Measurements from ENCODE around the gene CHIT1.

Gene CHIT1

GRCh38 chr1:203229471-203230135 is at the start of gene CHIT1:
Gene CHIT1, minus strand, starts transcription at chr1:203229673. Its CDS starts 37 bp downstream, at chr1:203229636.
- no peak within 1 kb of the TSS for H3K4me3 ChIP-seq (ENCODE audit: low read length)
- no peak for TF ChIP-seq ZNF274 (IDR thresholded peaks at IDR 0.05; ENCODE audit: low read depth, low read length)

GRCh38 chr1:203278885-203279406 is 49.5 kb upstream of the CHIT1 start:
- no peak for TF ChIP-seq ZNF274 (IDR thresholded peaks at IDR 0.05; ENCODE audit: low read depth, low read length)

GRCh38 chr1:203278082-203278884 is 48.8 kb upstream of the CHIT1 start:
- H3K4me3 ChIP-seq (ENCODE audit: low read length): no peak overlapping the region; the same call in 1 of the 2 replicates
- TF ChIP-seq ZNF274 (IDR thresholded peaks at IDR 0.05; ENCODE audit: low read depth, low read length): no peak

More at GRCh38 chr1:203278885-203279406, 49.5 kb upstream of the CHIT1 start:
- H3K4me3 ChIP-seq (ENCODE audit: low read length): no peak overlapping the region

- no peak overlapping the region for H3K4me3 ChIP-seq (ENCODE audit: low read length)
- TF ChIP-seq ZNF274 (IDR thresholded peaks at IDR 0.05; ENCODE audit: low read depth, low read length): no peak
Measured at GRCh38 chr1:203276916-203277545, 47.6 kb upstream of the CHIT1 start.

GRCh38 chr1:203276408-203276807 is 46.9 kb upstream of the CHIT1 start:
- TF ChIP-seq ZNF274 (IDR thresholded peaks at IDR 0.05; ENCODE audit: low read depth, low read length): no peak
- no peak overlapping the region for H3K4me3 ChIP-seq (ENCODE audit: low read length)

- no peak for TF ChIP-seq ZNF274 (IDR thresholded peaks at IDR 0.05; ENCODE audit: low read depth, low read length)
- H3K4me3 ChIP-seq (ENCODE audit: low read length): no peak overlapping the region
Measured at GRCh38 chr1:203275656-203276272, 46.3 kb upstream of the CHIT1 start.

GRCh38 chr1:203274603-203275381 is 45.3 kb upstream of the CHIT1 start:
- H3K4me3 ChIP-seq (ENCODE audit: low read length): no peak overlapping the region
- no peak for TF ChIP-seq ZNF274 (IDR thresholded peaks at IDR 0.05; ENCODE audit: low read depth, low read length)

- TF ChIP-seq ZNF274 (IDR thresholded peaks at IDR 0.05; ENCODE audit: low read depth, low read length): no peak
- H3K4me3 ChIP-seq (ENCODE audit: low read length): peak overlapping the region; percentile 37; the same call in 1 of the 2 replicates
Measured at GRCh38 chr1:203273869-203274602, 44.6 kb upstream of the CHIT1 start.

GRCh38 chr1:203273206-203273868 is 43.9 kb upstream of the CHIT1 start:
- peak overlapping the region; percentile 37; the same call in 1 of the 2 replicates for H3K4me3 ChIP-seq (ENCODE audit: low read length)
- TF ChIP-seq ZNF274 (IDR thresholded peaks at IDR 0.05; ENCODE audit: low read depth, low read length): no peak

- no peak overlapping the region for H3K4me3 ChIP-seq (ENCODE audit: low read length)
- no peak for TF ChIP-seq ZNF274 (IDR thresholded peaks at IDR 0.05; ENCODE audit: low read depth, low read length)
Measured at GRCh38 chr1:203272633-203273205, 43.2 kb upstream of the CHIT1 start.

- TF ChIP-seq ZNF274 (IDR thresholded peaks at IDR 0.05; ENCODE audit: low read depth, low read length): no peak
- H3K4me3 ChIP-seq (ENCODE audit: low read length): no peak overlapping the region
Measured at GRCh38 chr1:203271962-203272632, 42.6 kb upstream of the CHIT1 start.

Measured in GM08714 (cell line).